ENCODE data around the gene IQGAP3.

Gene IQGAP3

DNA sequence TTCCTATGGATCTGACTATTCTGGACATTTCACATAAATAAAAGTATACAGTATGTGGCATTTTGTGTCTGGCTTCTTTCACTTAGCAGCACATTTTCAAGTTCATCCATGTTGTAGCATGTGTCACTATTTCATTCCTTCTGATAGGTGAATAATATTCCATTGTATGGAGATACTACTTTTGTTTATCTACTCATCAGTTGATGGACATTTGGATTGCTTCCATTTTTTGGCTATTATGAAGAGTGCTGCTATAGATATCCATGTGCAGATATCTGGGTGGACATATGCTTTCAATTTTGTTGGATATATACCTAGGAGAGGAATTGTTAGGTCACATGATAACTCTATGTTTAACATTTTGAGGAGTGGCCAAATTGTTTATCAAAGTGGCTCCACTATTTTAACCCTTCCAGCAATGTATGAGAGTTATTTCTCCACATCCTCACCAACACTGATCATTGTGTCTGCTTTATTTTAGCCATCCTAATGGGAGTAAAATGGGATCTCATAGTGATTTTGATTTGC lies 49.9 kb downstream of the IQGAP3 start:
- H3K9ac ChIP-seq (ENCODE audit: low read length) = no peak overlapping the region
- H3K36me3 ChIP-seq (ENCODE audit: insufficient read depth, low read length) = no peaks in the 10 kb centered on the region
- no peak overlapping the region for H3K27ac ChIP-seq (ENCODE audit: low read depth, low read length)
- H3K27me3 ChIP-seq (ENCODE audit: control insufficient read depth in 1 of 2, insufficient read depth in 2 of 2, low read length in 2 of 2) = no peaks in the 10 kb centered on the region
- H3K9me3 ChIP-seq (ENCODE audit: low read length) = no peaks in the 10 kb centered on the region
- no peaks in the 10 kb centered on the region for H3K4me1 ChIP-seq (ENCODE audit: insufficient read depth, low read length)
- no peak overlapping the region for H3K4me3 ChIP-seq (ENCODE audit: low read depth in 1 of 2, low read length in 2 of 2)

DNA sequence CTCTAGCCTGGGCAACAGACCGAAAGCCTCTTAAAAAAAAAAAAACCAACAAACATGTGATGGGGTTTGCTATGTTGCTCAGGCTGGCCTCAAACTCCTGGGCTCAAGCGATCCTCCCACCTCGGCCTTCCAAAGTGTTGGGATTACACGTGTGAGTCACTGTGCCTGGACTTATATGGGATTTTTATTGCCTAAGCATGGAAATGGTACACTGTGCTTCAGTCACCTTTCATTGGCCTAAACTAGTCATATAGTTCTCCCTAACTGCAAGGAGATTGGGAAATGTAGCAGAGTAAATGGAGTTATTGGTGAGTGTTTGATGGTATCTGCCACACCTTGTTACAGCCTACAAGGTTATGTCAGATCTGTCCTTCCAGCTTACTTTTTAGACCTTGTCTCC lies 54.6 kb downstream of the IQGAP3 start:
- peaks cover 9% of the 10 kb centered on the region for H3K4me1 ChIP-seq (ENCODE audit: insufficient read depth, low read length)
- H3K27me3 ChIP-seq (ENCODE audit: control insufficient read depth in 1 of 2, insufficient read depth in 2 of 2, low read length in 2 of 2) = no peaks in the 10 kb centered on the region
- H3K36me3 ChIP-seq (ENCODE audit: insufficient read depth, low read length) = no peaks in the 10 kb centered on the region
- no peak overlapping the region for H3K4me3 ChIP-seq (ENCODE audit: low read depth in 1 of 2, low read length in 2 of 2)
- H3K9ac ChIP-seq (ENCODE audit: low read length) = no peak overlapping the region
- no peak overlapping the region for H3K27ac ChIP-seq (ENCODE audit: low read depth, low read length)
- no peaks in the 10 kb centered on the region for H3K9me3 ChIP-seq (ENCODE audit: low read length)

DNA sequence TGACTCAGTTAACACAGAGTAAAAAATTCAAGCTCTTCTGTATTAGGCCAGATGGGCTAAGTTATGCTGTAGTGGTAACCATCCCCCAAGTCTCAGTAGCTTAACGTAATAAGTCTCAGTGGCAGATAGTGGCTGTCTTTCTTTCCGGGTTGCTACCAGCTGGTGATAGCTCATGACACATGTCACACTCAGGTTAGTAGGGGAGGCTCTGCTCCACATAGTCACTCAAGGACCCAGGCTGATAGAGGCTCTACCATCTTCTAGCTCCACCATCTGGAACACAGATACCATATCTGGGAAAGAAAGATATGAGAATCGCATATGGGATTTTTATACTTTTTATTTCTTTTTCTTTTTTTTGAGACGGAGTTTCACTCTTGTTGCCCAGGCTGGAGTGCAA lies 55.5 kb downstream of the IQGAP3 start:
- H3K27me3 ChIP-seq (ENCODE audit: control insufficient read depth in 1 of 2, insufficient read depth in 2 of 2, low read length in 2 of 2) = no peaks in the 10 kb centered on the region
- H3K9ac ChIP-seq (ENCODE audit: low read length) = no peak overlapping the region
- H3K9me3 ChIP-seq (ENCODE audit: low read length) = no peaks in the 10 kb centered on the region
- H3K4me1 ChIP-seq (ENCODE audit: insufficient read depth, low read length) = peaks cover 9% of the 10 kb centered on the region
- H3K27ac ChIP-seq (ENCODE audit: low read depth, low read length) = no peak overlapping the region
- no peaks in the 10 kb centered on the region for H3K36me3 ChIP-seq (ENCODE audit: insufficient read depth, low read length)
- H3K4me3 ChIP-seq (ENCODE audit: low read depth in 1 of 2, low read length in 2 of 2) = no peak overlapping the region

DNA sequence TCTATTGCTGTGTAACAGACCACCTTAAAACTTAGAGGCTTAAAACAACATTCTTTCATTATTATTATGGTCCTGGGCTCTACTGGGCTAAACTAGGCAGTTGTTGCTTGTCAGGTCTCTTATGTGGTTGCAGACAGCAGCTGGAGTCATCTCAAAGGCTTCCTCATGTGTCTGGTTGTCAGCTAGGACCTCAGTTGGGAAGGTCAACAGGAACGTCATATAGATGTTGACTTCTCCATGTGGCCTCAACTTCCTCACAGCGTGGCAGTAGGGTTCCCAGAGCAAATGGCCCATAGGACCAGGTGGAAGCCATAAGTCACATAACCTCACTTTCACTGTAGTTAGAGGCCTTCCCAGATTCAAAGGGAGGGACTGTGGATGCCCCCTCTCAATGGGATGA lies 56.4 kb downstream of the IQGAP3 start:
- H3K4me3 ChIP-seq (ENCODE audit: low read depth in 1 of 2, low read length in 2 of 2) = no peak overlapping the region
- H3K27me3 ChIP-seq (ENCODE audit: control insufficient read depth in 1 of 2, insufficient read depth in 2 of 2, low read length in 2 of 2) = no peaks in the 10 kb centered on the region
- H3K36me3 ChIP-seq (ENCODE audit: insufficient read depth, low read length) = no peaks in the 10 kb centered on the region
- H3K27ac ChIP-seq (ENCODE audit: low read depth, low read length) = no peak overlapping the region
- no peak overlapping the region for H3K9ac ChIP-seq (ENCODE audit: low read length)
- no peaks in the 10 kb centered on the region for H3K9me3 ChIP-seq (ENCODE audit: low read length)
- peaks cover 13% of the 10 kb centered on the region for H3K4me1 ChIP-seq (ENCODE audit: insufficient read depth, low read length)

DNA sequence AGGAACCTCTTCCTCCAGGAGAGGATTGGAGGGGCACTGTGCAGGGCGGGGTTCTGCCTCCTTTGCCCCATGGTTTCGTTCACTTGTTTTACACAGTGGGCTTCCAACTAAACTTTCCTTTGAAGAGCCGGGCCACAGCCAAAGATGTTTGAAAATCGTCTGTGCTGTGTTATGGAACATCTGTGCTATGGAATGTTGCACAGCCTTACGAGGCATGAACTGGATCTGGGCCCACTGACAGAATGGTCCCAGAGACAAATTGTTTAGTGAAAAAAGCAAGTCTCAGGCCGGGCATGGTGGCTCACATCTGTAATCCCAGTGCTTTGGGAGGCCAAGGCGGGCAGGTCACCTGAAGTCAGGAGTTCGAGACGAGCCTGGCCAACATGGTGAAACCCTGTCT lies 59.2 kb downstream of the IQGAP3 start:
- H3K9ac ChIP-seq (ENCODE audit: low read length) = no peak overlapping the region
- no peaks in the 10 kb centered on the region for H3K27me3 ChIP-seq (ENCODE audit: control insufficient read depth in 1 of 2, insufficient read depth in 2 of 2, low read length in 2 of 2)
- no peaks in the 10 kb centered on the region for H3K36me3 ChIP-seq (ENCODE audit: insufficient read depth, low read length)
- H3K9me3 ChIP-seq (ENCODE audit: low read length) = no peaks in the 10 kb centered on the region
- H3K27ac ChIP-seq (ENCODE audit: low read depth, low read length) = no peak overlapping the region
- peaks cover 40% of the 10 kb centered on the region for H3K4me1 ChIP-seq (ENCODE audit: insufficient read depth, low read length)
- H3K4me3 ChIP-seq (ENCODE audit: low read depth in 1 of 2, low read length in 2 of 2) = no peak overlapping the region

DNA sequence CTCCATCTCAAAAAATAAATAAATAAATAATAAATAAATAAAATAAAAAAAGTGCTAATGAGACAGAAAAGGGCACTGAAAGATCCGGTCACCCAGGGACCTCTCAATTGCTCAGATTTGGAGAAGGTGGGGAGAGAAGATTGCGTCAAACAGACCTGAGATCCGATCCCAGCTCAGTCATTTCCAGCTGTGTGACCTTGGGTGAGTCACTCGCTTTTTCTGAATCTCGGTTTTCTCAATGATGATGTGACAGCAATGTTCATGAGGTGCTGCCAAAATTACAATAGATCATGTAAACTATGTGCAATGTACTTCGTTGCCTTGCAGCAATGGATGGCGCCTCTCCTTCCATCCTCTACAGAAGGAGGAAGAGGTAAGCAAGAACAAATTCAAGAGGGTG lies 60.7 kb downstream of the IQGAP3 start:
- H3K4me3 ChIP-seq (ENCODE audit: low read depth in 1 of 2, low read length in 2 of 2) = no peak overlapping the region
- H3K36me3 ChIP-seq (ENCODE audit: insufficient read depth, low read length) = no peaks in the 10 kb centered on the region
- no peak overlapping the region for H3K27ac ChIP-seq (ENCODE audit: low read depth, low read length)
- H3K9ac ChIP-seq (ENCODE audit: low read length) = no peak overlapping the region
- no peaks in the 10 kb centered on the region for H3K9me3 ChIP-seq (ENCODE audit: low read length)
- no peaks in the 10 kb centered on the region for H3K27me3 ChIP-seq (ENCODE audit: control insufficient read depth in 1 of 2, insufficient read depth in 2 of 2, low read length in 2 of 2)
- peaks cover 48% of the 10 kb centered on the region for H3K4me1 ChIP-seq (ENCODE audit: insufficient read depth, low read length)

DNA sequence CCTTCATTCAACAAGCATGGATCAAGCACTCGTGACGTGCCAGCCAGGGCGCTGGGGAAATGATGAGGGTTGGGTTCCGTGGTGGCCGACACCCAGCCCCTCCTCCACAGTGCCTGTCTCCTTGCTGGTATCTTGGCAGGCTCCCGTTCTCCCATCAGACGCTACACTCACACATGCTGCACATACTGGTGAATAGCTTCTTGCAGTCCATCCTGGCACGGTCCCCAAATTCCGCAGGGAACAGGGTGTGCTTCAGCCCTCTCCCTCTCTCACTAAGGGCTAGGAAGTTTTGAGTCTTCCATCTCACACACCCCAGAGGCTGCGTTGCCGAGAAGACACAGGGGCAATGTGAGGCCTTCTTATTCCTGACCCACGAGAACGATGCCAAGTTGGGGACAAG lies 61.7 kb downstream of the IQGAP3 start:
- no peaks in the 10 kb centered on the region for H3K36me3 ChIP-seq (ENCODE audit: insufficient read depth, low read length)
- no peak overlapping the region for H3K9ac ChIP-seq (ENCODE audit: low read length)
- no peaks in the 10 kb centered on the region for H3K27me3 ChIP-seq (ENCODE audit: control insufficient read depth in 1 of 2, insufficient read depth in 2 of 2, low read length in 2 of 2)
- H3K4me1 ChIP-seq (ENCODE audit: insufficient read depth, low read length) = peaks cover 48% of the 10 kb centered on the region
- H3K27ac ChIP-seq (ENCODE audit: low read depth, low read length) = peak overlapping the region; percentile 88
- no peak overlapping the region for H3K4me3 ChIP-seq (ENCODE audit: low read depth in 1 of 2, low read length in 2 of 2)
- no peaks in the 10 kb centered on the region for H3K9me3 ChIP-seq (ENCODE audit: low read length)

DNA sequence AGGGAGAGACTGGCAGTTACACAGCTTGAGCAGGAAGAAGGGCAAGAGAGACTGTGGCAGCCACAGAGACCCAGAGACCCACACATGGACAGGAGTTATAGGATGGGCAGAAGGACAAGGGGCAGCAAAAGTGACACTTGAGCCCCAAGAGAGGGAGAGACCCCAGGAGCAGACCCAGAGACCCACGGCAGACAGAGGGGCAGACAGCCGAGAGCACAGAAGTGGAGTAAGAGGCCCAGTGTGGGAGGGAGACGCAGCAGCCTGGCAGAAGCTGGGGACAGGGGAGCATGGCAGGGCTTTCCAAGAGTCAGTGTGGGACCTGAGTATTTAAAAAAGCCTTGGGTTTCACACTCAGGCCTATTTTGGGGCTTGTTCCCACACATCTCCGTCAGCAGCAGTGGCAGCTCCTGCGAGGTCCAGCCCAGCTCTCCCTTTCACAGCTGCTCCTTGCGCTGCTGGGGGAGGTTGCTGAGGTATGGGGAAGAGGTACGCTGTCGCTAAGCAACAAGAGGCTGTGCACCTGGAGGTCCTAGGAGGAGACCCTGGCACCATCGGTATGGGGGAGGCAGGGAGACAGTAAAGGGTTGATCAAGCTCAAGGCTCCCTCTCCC lies 62.8 kb downstream of the IQGAP3 start:
- peaks cover 52% of the 10 kb centered on the region for H3K4me1 ChIP-seq (ENCODE audit: insufficient read depth, low read length)
- H3K27ac ChIP-seq (ENCODE audit: low read depth, low read length) = peak overlapping the region; percentile 88
- no peaks in the 10 kb centered on the region for H3K27me3 ChIP-seq (ENCODE audit: control insufficient read depth in 1 of 2, insufficient read depth in 2 of 2, low read length in 2 of 2)
- H3K9me3 ChIP-seq (ENCODE audit: low read length) = no peaks in the 10 kb centered on the region
- H3K9ac ChIP-seq (ENCODE audit: low read length) = peak overlapping the region; percentile 63
- H3K36me3 ChIP-seq (ENCODE audit: insufficient read depth, low read length) = no peaks in the 10 kb centered on the region
- H3K4me3 ChIP-seq (ENCODE audit: low read depth in 1 of 2, low read length in 2 of 2) = no peak overlapping the region

DNA sequence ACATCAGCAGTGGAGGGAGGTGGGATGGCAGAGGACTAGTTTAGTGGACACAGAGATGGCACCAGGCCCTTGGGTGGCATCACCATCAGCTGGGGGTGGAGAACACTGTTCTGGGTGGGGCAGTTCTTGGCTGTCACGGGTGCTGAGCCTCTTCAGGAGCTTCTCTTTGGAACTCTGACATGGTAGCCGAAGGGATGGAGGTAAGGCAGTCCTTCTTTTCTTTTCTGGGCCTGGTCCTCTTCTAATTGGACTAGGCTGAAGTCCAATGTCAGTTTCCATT lies 63.5 kb downstream of the IQGAP3 start:
- peak overlapping the region; percentile 63 for H3K9ac ChIP-seq (ENCODE audit: low read length)
- no peak overlapping the region for H3K4me3 ChIP-seq (ENCODE audit: low read depth in 1 of 2, low read length in 2 of 2)
- H3K9me3 ChIP-seq (ENCODE audit: low read length) = no peaks in the 10 kb centered on the region
- peak overlapping the region; percentile 88 for H3K27ac ChIP-seq (ENCODE audit: low read depth, low read length)
- no peaks in the 10 kb centered on the region for H3K36me3 ChIP-seq (ENCODE audit: insufficient read depth, low read length)
- H3K27me3 ChIP-seq (ENCODE audit: control insufficient read depth in 1 of 2, insufficient read depth in 2 of 2, low read length in 2 of 2) = no peaks in the 10 kb centered on the region
- H3K4me1 ChIP-seq (ENCODE audit: insufficient read depth, low read length) = peaks cover 58% of the 10 kb centered on the region

DNA sequence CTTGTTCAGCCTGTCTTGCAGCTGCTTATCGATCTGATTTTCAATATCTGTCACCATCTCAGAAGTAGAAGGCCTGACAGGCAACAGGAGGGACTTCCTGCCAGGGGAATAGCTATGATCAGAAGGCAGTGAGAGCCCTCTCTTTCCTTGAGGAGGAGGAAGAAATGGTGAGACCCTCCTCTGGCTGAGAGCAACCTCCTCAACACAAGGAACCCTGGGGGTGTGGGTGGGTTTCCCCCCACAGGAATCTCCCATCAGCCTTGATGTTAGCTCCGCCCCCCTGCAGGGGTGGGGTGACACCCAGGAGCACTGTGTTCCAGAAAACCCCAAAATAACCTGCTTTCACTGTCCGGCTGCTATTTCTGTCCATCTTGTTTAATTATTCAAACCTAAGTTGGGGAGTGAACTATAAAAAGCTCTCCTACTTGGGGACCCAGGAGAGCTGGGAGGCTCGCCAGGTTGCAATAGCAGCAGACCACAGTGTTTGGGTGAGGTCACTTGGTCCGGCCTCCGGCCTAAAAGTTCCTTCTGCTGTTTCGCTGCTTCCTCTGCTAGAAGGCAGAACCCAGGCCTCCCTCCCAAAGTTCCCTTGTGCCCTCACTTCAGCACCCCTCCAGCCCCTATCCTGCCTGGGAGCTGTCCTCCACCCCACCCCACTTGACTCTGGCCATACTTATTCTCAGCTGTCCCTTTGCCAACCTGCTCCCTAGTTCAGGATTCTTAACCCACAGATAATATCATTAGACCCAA lies 64.0 kb downstream of the IQGAP3 start:
- peak overlapping the region; percentile 63 for H3K9ac ChIP-seq (ENCODE audit: low read length)
- no peaks in the 10 kb centered on the region for H3K27me3 ChIP-seq (ENCODE audit: control insufficient read depth in 1 of 2, insufficient read depth in 2 of 2, low read length in 2 of 2)
- no peaks in the 10 kb centered on the region for H3K9me3 ChIP-seq (ENCODE audit: low read length)
- no peaks in the 10 kb centered on the region for H3K36me3 ChIP-seq (ENCODE audit: insufficient read depth, low read length)
- peaks cover 60% of the 10 kb centered on the region for H3K4me1 ChIP-seq (ENCODE audit: insufficient read depth, low read length)
- H3K4me3 ChIP-seq (ENCODE audit: low read depth in 1 of 2, low read length in 2 of 2) = peak overlapping the region in 1 of 2 donors; percentile 2
- peak overlapping the region; percentile 88 for H3K27ac ChIP-seq (ENCODE audit: low read depth, low read length)

DNA sequence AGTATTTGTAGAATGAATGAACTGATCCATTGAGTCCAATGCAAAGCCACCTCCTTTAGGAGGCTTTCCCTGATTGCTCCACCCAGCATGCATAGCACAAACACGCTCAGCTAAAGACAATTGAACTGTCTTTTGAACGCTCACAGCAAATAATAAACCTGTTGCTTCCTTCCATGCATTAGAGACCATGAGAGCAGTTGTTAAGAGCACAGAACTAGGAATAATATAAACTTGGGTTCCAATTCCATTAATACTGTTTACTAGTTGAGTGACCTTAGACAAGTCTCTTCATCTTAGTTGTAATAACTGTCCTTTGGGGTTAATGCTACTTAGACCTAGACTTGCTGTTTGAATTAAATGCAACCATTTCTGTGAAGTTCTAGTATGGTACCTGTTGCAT lies 65.9 kb downstream of the IQGAP3 start:
- Histone ChIP-seq H3K9ac (ENCODE audit: low read length) (no peak overlapping the region), H3K27me3 (ENCODE audit: control insufficient read depth in 1 of 2, insufficient read depth in 2 of 2, low read length in 2 of 2) (no peaks in the 10 kb centered on the region), H3K9me3 (ENCODE audit: low read length) (no peaks in the 10 kb centered on the region), H3K36me3 (ENCODE audit: insufficient read depth, low read length) (no peaks in the 10 kb centered on the region), H3K27ac (ENCODE audit: low read depth, low read length) (peak overlapping the region; percentile 96), H3K4me1 (ENCODE audit: insufficient read depth, low read length) (peaks cover 73% of the 10 kb centered on the region), H3K4me3 (ENCODE audit: low read depth in 1 of 2, low read length in 2 of 2) (no peak overlapping the region)

All from muscle layer of colon (tissue), 2 donors.